Spleen (tissue), 11 donors: Measurements from ENCODE around the gene HINT2. TPM values are rescaled to one million over a fixed set of nuclear protein-coding genes. Genes with fewer than 3 reads are reported as not detected.
A peak's percentile ranks its signal among the peaks of the same experiment; 100 is the strongest.

ENCODE experiments used
- DNase-seq: peaks from one replicate; pipeline ENCODE4 v3.0.0-alpha.2; 2020
- H3K27ac ChIP-seq, 8 donors: fragments of 200-600 bp; sonication (generic) in 7 of 8; 1 replicate in 4 of 8; 2 replicates in 4 of 8; pipeline versions ENCODE4 v1.5.0 to v1.8.0; 2016 to 2021; ENCODE audit warnings: inconsistent platforms in 4 of 8, mild to moderate bottlenecking in 4 of 8, moderate library complexity in 1 of 8
- H3K27me3 ChIP-seq, 7 donors: fragments of 200-600 bp; sonication (generic) in 6 of 7; replicated peaks in 1 of 7; 1 replicate in 4 of 7; 2 replicates in 3 of 7; pipeline versions ENCODE4 v1.5.0 to v1.8.0; 2016 to 2021; ENCODE audit warnings: inconsistent platforms in 3 of 7, mild to moderate bottlenecking in 1 of 7
- H3K36me3 ChIP-seq, 6 donors: fragments of 200-600 bp; sonication (generic) in 5 of 6; 1 replicate in 4 of 6; 2 replicates in 2 of 6; pipeline versions ENCODE4 v1.5.0 to v1.8.0; 2016 to 2021; ENCODE audit warnings: inconsistent platforms in 2 of 6
- H3K4me1 ChIP-seq, 6 donors: fragments of 200-600 bp; sonication (generic) in 5 of 6; 1 replicate in 3 of 6; 2 replicates in 3 of 6; pipeline versions ENCODE4 v1.5.0 to v1.8.0; 2016 to 2021; ENCODE audit warnings: inconsistent platforms in 3 of 6
- H3K4me3 ChIP-seq, 8 donors: fragments of 200-600 bp; sonication (generic) in 7 of 8; 1 replicate in 4 of 8; 2 replicates in 4 of 8; pipeline versions ENCODE4 v1.5.0 to v1.8.0; 2016 to 2021; ENCODE audit warnings: inconsistent platforms in 4 of 8, mild to moderate bottlenecking in 4 of 8, moderate library complexity in 2 of 8
- H3K9me3 ChIP-seq, 8 donors: fragments of 200-600 bp; sonication (generic) in 7 of 8; 1 replicate in 4 of 8; 2 replicates in 4 of 8; pipeline versions ENCODE4 v1.5.0 to v1.8.0; 2016 to 2021; ENCODE audit warnings: inconsistent platforms in 4 of 8
- POLR2A ChIP-seq, 3 donors: fragments of 450-650 bp; IDR thresholded peaks; one replicate each; pipeline ENCODE4 v1.5.1; 2017; ENCODE audit warnings: antibody characterized with exemption in 3 of 3, mild to moderate bottlenecking in 1 of 3
- POLR2AphosphoS5 ChIP-seq, 3 donors: sonication (generic); formaldehyde crosslinking; IDR thresholded peaks; one replicate each; pipeline ENCODE4 v1.5.1; 2017; ENCODE audit warnings: antibody characterized with exemption in 3 of 3
- WGBS, 5 donors: extraction: QIAGEN DNeasy Blood & Tissue Kit in 3 of 5; methylation state at CpG; one replicate each; pipeline versions ENCODE4 v1.1.5 to v1.1.7; 2013 to 2018; 5-methylcytosine and 5-hydroxymethylcytosine counted together
- intact Hi-C: fragments of 100-400 bp; cut with DNase I; formaldehyde crosslinking; loops from one replicate; pipeline ENCODE4 v1.15.0; 2023; ENCODE audit warnings: low total_unique reads
- polyA plus RNA-seq, 3 donors: library from polyadenylated mRNA; stranded (reverse); fragments of 200-250 nt; gene quantifications; one replicate each; pipeline ENCODE4 v1.2.1, GENCODE V29; 2013
- total RNA-seq, 7 donors: library from RNA; depleted of rRNA in 3 of 7; stranded (reverse); fragments of >200 nt in 3 of 7; fragmentation: NEBNext Ultra II Directional in 4 of 7; extraction: Animal tissue kit (Norgen Biotek cat#: 25700) in 4 of 7; gene quantifications; one replicate each; pipeline versions ENCODE4 v1.1.0 to v1.2.1, GENCODE V29; 2016 to 2021
- TF ChIP-seq, protein P1 (sequence below), 11 experiments: fragments of 200-600 bp in 7 of 11; fragments of 450-650 bp in 4 of 11; sonication (generic) in 4 of 11; IDR thresholded peaks in 8 of 11; conservative IDR thresholded peaks in 3 of 11; 1 replicate in 7 of 11; 2 replicates in 4 of 11; pipeline versions ENCODE4 v1.4.0 to v1.8.0; 2016 to 2021; ENCODE audit warnings: antibody characterized with exemption in 11 of 11, inconsistent platforms in 4 of 11, mild to moderate bottlenecking in 1 of 11
- donor health status: healthy with polysubstance abuse.
- donor health status: DM: no; HTN: no; CAD: no; lungs with moderate emphysema.
- donor health status: DM: no; HTN: no; CAD: no.
- donor health status: Bipolar disorder and iron deficiency.
- donor health status: healthy.
- donor health status: DM: no; HTN: no; CAD: no.
- donor health status: DM: yes; HTN: yes; CAD: no.

Gene HINT2
- total and polyA plus RNA-seq, 10 donors = 20.1 to 73.6 (median 25.1) TPM

DNA sequence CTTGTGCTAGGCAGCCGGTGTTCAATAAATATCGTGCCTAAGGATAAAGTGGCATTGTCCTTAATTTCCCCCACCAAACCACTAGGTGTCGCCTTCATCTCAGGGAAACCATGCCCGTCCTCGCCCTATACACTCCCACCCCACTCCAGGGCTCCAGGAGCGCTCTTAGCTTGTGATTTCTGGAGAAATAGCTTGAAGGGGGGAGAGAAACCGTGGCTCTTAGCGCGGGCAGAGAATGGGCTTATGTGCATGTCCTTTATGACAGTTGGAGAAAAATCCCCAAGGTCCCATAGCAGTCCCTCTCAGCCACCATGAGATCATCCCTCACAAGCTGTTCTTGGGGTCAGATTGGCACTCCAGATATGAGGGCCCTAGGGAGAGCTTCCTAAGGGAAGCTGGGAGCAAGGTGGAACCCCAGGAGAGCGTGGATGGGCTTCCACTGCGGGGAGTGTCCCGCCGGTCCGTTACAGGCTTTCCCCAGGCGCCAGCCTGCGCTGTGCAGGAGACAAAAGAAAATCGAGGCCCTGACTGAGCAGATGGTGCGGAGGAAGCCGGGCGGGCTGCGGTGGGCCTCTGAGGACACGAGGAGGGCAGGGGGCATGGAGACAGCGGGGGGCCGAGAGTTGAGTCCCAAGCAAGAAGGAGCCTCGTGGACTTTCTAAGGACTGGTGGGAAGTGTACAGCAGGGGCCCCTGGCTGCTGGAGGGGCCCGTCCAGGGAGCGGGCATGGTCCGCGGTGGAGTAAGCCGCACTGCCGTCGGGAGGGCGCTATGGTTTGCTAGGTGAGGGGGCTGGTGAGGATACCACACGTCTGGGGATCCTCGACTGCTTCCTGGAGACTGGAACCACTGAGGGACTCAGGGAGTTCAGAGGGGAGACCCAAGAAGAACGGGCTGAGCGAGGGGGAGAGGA lies 24.2 kb downstream of the HINT2 start:
- Histone ChIP-seq H3K27ac (peak overlapping the region in 5 of 8 donors; percentile 25 to 60 (median 34)), H3K36me3 (peaks cover 0 to 35% (median 3%) of the 10 kb centered on the region in 6 donors), H3K9me3 (no peaks in the 10 kb centered on the region), H3K4me3 (peak overlapping the region in 3 of 8 donors; percentile 32 to 62 (median 44)), H3K27me3 (peaks cover 0 to 12% (median 0%) of the 10 kb centered on the region in 7 donors), H3K4me1 (peaks cover 7 to 22% (median 14%) of the 10 kb centered on the region in 6 donors)
- intact Hi-C loops = loop anchor here (2.0 kb wide), 1 partner anchor 92 kb away; no protein-coding TSS in a partner anchor
- TF ChIP-seq, protein P1, sequence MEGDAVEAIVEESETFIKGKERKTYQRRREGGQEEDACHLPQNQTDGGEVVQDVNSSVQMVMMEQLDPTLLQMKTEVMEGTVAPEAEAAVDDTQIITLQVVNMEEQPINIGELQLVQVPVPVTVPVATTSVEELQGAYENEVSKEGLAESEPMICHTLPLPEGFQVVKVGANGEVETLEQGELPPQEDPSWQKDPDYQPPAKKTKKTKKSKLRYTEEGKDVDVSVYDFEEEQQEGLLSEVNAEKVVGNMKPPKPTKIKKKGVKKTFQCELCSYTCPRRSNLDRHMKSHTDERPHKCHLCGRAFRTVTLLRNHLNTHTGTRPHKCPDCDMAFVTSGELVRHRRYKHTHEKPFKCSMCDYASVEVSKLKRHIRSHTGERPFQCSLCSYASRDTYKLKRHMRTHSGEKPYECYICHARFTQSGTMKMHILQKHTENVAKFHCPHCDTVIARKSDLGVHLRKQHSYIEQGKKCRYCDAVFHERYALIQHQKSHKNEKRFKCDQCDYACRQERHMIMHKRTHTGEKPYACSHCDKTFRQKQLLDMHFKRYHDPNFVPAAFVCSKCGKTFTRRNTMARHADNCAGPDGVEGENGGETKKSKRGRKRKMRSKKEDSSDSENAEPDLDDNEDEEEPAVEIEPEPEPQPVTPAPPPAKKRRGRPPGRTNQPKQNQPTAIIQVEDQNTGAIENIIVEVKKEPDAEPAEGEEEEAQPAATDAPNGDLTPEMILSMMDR (IDR thresholded peaks at IDR 0.05 in 8 of 11, conservative IDR thresholded peaks at IDR 0.05 in 3 of 11) = peak; percentile 65 to 95 (median 82)
- TF ChIP-seq POLR2AphosphoS5 (IDR thresholded peaks at IDR 0.05) = peak in 1 of 3 donors; percentile 13
- no peak for TF ChIP-seq POLR2A (IDR thresholded peaks at IDR 0.05)
- WGBS, 5 donors = 51 to 66% (median 56%) methylated on average over 37 of the region's 37 CpGs
- no peak for DNase-seq

DNA sequence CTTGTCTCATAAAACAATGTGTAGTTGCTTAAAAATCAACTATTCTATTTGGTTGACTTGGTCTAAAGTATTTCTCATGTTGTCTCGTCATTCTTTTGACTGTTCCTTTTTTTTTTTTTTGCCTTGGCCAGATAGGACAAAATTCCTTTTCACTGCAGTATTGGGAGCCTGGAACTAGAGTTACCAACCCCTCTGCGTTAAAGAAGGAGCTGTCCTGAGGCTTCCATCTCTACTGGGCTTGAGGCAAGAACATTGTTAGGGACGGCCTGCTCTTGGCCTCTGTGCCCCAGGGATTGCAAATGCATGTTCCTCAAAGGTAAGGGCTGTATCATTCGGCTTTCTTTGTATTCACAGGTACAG lies 24.8 kb downstream of the HINT2 start:
- no peak overlapping the region for H3K4me3 ChIP-seq
- peaks cover 7 to 22% (median 14%) of the 10 kb centered on the region in 6 donors for H3K4me1 ChIP-seq
- H3K27me3 ChIP-seq = peaks cover 0 to 12% (median 0%) of the 10 kb centered on the region in 7 donors
- intact Hi-C loops = loop anchor here (2.0 kb wide), 1 partner anchor 93 kb away; no protein-coding TSS in a partner anchor
- no peak overlapping the region for H3K27ac ChIP-seq
- WGBS, 5 donors = 33 to 50% (median 44%) methylated on average over 4 of the region's 4 CpGs
- H3K9me3 ChIP-seq = no peaks in the 10 kb centered on the region
- no peak for DNase-seq
- H3K36me3 ChIP-seq = peaks cover 0 to 37% (median 3%) of the 10 kb centered on the region in 6 donors
- no peak for TF ChIP-seq POLR2A (IDR thresholded peaks at IDR 0.05)
- TF ChIP-seq POLR2AphosphoS5 (IDR thresholded peaks at IDR 0.05) = no peak

DNA sequence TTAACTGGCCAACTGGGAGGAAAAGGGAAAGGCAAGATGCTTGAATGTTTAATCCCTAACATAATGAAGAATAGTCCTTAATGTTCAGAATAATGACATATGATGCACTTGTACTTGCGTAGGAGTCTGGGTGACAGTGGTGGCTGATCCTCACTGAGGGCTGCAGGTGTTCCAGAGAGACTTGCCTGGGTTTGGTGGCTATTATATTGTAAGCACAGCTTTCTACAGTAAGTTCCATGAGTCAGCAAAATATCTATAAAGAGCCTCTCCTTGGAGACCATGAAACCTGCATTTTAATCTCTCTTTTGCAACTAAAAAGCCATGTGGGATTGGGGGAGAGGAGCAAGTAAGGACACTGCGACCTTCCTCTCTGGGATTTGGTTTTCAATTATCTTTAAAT lies 25.3 kb downstream of the HINT2 start:
- WGBS, 5 donors = 90 to 96% (median 93%) methylated on average over 2 of the region's 2 CpGs
- Histone ChIP-seq H3K36me3 (peaks cover 0 to 37% (median 3%) of the 10 kb centered on the region in 6 donors), H3K4me3 (no peak overlapping the region), H3K4me1 (peaks cover 7 to 22% (median 14%) of the 10 kb centered on the region in 6 donors), H3K27ac (no peak overlapping the region), H3K9me3 (no peaks in the 10 kb centered on the region), H3K27me3 (peaks cover 0 to 12% (median 0%) of the 10 kb centered on the region in 7 donors)
- intact Hi-C loops = no loop called here
- TF ChIP-seq POLR2A (IDR thresholded peaks at IDR 0.05) = no peak
- TF ChIP-seq POLR2AphosphoS5 (IDR thresholded peaks at IDR 0.05) = no peak
- TF ChIP-seq, protein P1 (IDR thresholded peaks at IDR 0.05 in 8 of 11, conservative IDR thresholded peaks at IDR 0.05 in 3 of 11) = no peak
- no peak for DNase-seq

DNA sequence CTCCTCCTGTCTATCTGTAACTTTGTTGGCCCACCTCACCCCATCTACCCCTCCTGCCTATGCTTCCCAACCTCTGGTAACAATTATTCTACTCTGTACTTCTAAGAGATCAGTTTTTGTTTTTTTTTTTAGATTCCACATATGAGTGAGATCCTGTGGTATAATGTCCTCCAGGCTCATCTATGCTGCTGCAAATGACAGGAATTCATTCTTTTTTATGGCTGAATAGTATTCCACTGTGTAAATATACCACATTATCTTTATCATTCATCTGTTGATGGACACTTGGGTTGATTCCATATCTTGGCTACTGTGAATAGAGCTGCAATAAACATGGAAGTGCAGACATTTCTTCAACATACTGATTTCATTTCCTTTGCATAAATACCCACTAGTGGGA lies 31.4 kb downstream of the HINT2 start:
- no peak for TF ChIP-seq POLR2A (IDR thresholded peaks at IDR 0.05)
- TF ChIP-seq, protein P1 (IDR thresholded peaks at IDR 0.05 in 8 of 11, conservative IDR thresholded peaks at IDR 0.05 in 3 of 11) = no peak
- no peak for TF ChIP-seq POLR2AphosphoS5 (IDR thresholded peaks at IDR 0.05)
- Histone ChIP-seq H3K9me3 (no peaks in the 10 kb centered on the region), H3K36me3 (peaks cover 0 to 32% (median 3%) of the 10 kb centered on the region in 6 donors), H3K27ac (no peak overlapping the region), H3K27me3 (no peaks in the 10 kb centered on the region), H3K4me1 (no peaks in the 10 kb centered on the region), H3K4me3 (no peak overlapping the region)
- DNase-seq = no peak
- intact Hi-C loops = no loop called here
